GM21619 (cell line): ENCODE results near the gene HLA-DPB1.
"Not testable (repeated sequence)": the region's sequence is repeated elsewhere in the genome, so short reads cannot be mapped to it uniquely, and the experiment has no call there.

Experiments used
- ATAC-seq: cut with Tn5 transposase; IDR thresholded peaks from one replicate; pipeline ENCODE4 v1.9.1; 2021; ENCODE audit not compliant: unreplicated experiment

HLA-DPB1 gene

GRCh38 chr6:33075568-33076405 is at the start of gene HLA-DPB1:
Gene HLA-DPB1 (plus strand): TSS chr6:33075990. CDS start chr6:33076042, 52 bp downstream.
- peak; percentile 67 for ATAC-seq

GRCh38 chr6:33028220-33028849 is 47.5 kb upstream of the HLA-DPB1 start:
- ATAC-seq, result no peak

DNA sequence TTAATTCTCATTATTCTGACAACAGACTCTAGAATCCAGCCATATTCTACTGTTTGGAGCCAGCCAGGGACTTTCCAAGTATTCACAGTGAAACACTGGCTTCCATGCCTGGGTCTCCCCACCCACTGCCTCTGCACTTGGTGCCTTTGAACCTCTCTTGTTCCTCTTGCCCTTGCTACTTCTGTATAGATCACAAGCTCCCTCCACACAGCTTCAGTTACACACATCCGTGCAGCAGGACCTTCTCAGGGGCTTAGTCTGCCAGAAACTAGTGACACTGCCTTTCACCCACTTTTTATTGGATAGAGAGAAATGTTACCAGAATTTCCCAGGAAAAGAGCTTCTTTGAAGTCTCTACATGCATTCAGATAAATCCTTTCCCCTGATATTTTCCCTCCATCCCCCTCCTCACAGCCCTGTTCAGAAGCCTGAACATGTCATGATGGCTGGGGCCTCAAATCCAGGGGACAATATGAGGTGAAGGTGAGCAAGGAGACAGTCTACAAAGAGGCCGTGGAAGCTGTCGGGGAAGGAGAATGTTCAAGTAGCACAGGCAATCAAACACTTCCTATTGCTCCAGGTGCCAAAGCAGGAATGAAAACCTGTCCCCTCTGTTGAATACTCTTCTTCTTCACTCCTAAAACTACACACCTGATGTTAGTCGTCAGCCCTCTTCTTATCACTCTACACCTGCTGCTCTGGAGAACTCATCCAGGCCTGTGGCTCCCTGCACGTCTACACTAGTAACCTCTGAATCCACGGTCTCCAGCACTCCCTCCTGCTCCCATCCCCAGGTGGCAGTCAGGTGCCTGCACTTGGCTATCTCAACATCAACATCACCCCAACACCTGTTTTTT is 46.2 kb upstream of the HLA-DPB1 start:
- peak; percentile 52 for ATAC-seq

DNA sequence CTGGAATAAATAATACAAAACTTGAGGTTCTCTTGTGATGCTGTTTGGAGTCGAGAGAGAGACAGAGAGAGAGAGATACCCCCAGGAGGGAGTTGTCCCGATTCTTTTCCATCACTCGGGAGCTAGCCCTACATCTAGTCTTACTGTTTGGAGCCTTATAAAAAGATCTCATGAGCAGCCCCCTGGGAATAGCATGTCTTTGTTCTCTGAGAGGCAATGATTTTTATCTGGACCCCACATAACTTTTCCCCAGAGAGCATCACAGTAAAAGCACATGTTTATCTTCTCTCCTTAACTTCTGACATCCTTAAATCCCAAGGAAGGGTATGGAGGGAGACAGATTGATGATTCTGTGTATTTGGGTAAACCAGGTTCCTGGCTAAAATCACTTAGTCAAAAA is 45.5 kb upstream of the HLA-DPB1 start:
- ATAC-seq, result no peak

- no peak for ATAC-seq
Observed at GRCh38 chr6:33034554-33034953, 41.2 kb upstream of the HLA-DPB1 start.

- no peak for ATAC-seq
Observed at GRCh38 chr6:33036535-33036934, 39.3 kb upstream of the HLA-DPB1 start.

GRCh38 chr6:33040157-33040556 is 35.6 kb upstream of the HLA-DPB1 start:
- ATAC-seq, result no peak

DNA sequence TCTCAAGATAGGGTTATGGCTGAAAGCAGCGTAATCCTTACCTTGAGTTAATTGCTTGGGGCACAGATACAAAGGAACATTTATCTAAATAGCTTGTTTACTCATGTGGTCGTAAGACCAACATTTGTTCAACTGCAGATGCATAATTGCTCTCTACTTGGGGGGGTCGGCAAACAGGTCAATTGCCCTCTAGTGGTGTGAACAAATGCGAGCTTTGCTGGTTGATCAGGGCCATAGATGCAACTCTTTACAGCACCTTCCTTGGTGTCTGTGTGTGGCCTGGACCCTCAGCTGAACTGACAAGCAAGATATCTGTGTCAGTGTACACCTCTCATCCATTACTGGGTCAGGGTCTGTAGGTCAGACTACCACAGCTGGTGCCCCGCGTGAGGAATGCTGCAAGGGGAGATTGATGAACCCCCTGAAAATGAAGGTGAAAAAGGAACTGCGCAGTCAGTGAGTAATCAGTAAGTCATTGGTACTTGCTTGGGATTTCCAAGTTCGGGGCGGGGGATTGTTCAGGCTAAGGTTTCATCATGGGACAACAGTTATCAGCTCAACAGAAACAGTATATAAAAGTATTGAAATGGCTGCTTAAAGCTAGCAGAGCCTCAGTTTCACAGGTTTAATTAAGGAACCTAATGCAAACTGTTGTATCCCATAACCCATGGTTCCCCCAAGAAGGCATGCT is 26.3 kb upstream of the HLA-DPB1 start:
- ATAC-seq, result no peak

GRCh38 chr6:33050014-33050810 is 25.6 kb upstream of the HLA-DPB1 start:
- ATAC-seq, result no peak

DNA sequence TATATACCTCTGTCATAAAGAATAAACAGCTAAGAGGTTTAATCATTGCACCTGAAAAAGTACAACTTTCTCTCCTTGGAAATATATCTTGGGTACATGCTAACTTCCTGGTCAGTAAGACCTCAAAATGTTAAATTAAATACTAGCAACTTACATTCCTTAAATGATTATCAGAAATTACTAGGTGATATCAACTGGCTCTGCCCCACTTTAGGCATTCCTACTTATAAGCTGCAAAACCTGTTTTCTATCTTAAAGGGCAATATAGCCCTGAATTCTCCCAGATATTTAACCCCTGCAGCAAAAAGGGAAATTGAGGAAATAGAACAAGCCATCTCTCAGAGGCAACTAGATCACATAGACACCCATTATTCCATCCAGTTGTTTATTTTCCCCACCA is 23.2 kb upstream of the HLA-DPB1 start:
- ATAC-seq, result no peak

GRCh38 chr6:33053230-33053629 is 22.6 kb upstream of the HLA-DPB1 start:
- no peak for ATAC-seq

DNA sequence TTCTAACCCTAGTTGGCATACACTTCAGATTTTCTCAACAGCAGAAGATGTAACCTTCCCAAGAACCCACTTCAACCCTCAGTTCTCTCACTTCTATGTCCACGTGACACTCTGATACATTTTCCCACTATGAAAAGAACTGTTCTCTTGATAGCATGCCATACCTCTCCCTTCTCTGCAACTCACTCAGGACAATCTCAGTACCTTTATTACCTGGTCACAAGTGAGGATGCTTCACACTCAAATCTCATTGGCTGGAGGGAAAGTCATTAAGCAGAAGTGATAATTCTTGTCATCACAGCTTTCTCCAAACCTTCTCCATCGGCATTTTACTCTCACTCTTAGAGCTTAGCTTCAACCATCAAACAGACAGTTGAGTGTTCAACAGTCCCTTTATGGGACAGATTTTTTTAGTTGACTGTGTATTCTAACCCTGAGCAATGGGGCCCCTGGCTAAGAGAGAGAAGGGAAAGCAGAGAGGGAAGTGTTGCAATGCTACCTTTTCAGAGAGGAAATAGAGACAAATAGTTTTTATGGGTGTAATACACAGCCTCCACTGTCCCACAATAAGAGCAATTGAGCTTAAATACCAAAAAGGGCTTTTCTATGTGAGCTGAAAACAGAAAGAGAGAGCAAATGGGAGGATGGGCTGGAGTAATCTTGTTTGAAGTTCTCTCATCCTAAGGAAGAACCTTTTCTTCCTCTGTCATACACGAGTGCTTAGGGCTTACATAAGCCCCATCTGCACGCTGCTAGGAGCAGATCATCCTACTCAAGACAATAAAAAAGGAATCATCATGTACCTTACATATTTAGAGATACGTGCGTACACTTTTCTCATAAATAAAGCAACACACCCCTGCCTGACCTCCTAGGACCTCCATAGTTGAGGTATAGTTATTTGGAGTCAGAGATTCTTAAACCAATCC is 18.3 kb upstream of the HLA-DPB1 start:
- ATAC-seq, result no peak

DNA sequence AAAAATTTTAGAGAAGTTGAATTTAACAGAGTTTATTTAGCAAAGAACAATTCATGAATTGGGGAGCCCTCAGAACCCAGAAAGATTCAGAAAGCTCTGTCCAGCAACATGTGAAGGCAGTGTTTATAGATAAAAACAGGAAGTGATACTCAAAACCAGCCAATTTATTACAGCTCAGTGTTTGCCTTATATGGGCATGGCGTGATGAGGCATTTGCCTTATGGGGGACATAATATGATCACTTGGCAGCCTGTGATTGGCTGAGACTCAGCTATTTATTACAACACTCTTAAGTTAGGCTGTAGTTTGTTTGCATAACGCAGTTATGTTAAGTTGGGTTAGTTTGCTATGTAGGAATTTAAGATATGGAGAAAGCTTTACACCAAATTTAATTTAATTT is 13.8 kb upstream of the HLA-DPB1 start:
- ATAC-seq, result peak; percentile 71

GRCh38 chr6:33063435-33063834 is 12.4 kb upstream of the HLA-DPB1 start:
- not testable (repeated sequence) for ATAC-seq

GRCh38 chr6:33064723-33065122 is 11.1 kb upstream of the HLA-DPB1 start:
- ATAC-seq, result no peak

DNA sequence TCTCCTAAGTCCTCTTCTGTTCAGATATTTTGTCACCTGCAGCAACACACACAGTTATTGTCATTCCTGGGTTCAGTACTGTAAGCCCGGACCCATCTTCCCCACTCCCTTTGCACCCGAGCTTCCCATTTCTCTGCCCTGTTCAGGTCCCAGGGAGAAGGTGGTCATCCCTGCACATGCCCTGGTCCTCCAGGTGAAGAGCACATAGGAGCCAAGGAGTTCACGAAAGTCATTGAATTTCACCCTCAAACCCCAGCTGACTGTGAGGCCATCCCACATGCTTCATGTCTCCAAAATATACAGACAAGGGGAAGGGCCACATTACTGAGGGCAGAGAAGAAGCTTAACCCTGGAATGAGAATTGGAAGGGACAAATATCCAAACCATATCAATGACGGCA is 10.5 kb upstream of the HLA-DPB1 start:
- no peak for ATAC-seq

GRCh38 chr6:33066917-33067521 is 8.8 kb upstream of the HLA-DPB1 start:
- no peak for ATAC-seq

DNA sequence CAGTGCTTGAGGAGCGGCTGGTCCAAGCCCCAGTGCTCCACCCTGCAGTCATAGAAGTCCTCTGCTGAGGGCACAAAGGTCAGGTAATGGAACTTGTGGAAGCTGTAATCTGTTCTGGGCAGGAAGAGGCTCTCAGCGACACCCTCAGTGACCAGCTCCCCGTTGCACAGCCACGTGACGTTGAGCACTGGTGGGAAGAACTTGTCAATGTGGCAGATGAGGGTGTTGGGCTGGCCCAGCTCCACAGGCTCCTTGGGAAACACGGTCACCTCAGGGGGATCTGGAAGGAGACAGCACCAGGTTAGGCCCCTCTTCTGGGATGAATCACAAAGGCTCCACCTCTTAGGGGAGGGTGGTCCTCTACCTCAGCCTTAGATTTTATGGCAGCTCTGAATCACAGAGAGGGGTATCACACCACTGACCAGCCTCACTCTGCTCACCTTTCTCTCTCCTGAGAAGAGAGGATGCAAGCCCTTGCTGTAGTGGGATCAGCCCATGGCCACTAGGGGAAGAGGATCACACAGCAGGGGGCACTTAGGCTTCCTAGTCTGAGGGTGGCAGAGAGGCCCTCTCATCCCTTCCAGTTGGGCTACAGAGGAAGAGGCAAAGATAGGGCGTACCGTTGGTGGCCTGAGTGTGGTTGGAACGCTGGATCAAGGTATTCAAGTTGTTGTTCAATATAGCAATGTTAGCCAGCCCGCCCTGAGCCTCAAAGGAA is 6.6 kb upstream of the HLA-DPB1 start:
- ATAC-seq, result no peak
